HG02943 (cell line): ENCODE results near the gene KATNA1.
"Not testable (repeated sequence)": the region's sequence is repeated elsewhere in the genome, so short reads cannot be mapped to it uniquely, and the experiment has no call there.

ENCODE experiments used
- ATAC-seq: cut with Tn5 transposase; IDR thresholded peaks from one replicate; pipeline ENCODE4 v1.9.1; 2021; ENCODE audit warnings: mild to moderate bottlenecking, low read depth, moderate library complexity; ENCODE audit not compliant: unreplicated experiment

The KATNA1 gene

DNA sequence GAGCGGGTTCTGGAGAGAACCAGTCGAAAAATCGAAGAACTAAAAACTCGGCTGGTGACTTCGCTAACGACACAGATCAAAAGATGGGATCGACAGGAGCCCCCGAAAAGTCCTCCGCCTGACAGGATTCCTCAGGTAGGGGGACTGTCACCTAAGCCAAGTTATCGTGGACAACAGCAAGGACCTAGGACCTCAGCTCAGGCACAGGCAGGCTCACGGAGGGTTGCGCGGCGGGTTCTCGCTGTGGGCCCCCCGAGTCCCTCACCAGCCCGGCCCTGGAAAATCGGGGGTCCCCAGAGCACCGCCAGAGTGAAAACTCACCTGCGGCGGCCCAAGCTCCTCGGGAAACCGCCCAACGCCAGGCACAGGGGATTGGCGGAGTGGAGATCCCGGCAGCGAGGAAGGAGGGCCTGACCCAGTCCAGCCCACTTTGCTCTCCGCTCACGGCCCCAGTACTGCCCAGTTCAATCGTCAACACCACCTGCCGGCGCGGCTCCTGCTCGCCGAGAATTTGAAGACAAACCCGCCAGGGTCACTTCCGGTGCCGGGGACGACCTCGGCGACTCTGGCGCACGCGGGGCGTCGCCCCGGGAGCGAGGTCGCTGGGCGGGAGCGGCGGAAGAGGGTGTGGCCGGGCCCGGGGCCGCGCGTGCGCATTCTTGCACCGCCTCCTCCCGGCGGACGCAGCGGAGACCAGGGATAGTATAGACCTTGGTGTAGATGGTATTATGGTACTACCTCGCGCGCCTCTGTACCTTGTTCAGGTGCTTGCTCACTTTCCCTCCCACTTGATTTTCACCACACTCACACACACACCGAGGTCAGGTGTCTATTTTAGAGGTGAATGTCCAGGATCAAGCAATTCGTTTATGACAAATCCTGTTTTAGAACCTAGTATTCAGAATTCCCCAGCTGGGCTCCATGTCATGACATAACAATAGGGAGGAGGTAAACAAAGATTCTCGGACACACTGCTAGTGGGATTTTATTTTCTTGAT is at the start of gene KATNA1:
Gene KATNA1, minus strand, starts transcription at position 567 of the 998 bp plus-strand sequence. CDS start 10,167 bp downstream, outside the sequence.
- peak; percentile 94 for ATAC-seq

DNA sequence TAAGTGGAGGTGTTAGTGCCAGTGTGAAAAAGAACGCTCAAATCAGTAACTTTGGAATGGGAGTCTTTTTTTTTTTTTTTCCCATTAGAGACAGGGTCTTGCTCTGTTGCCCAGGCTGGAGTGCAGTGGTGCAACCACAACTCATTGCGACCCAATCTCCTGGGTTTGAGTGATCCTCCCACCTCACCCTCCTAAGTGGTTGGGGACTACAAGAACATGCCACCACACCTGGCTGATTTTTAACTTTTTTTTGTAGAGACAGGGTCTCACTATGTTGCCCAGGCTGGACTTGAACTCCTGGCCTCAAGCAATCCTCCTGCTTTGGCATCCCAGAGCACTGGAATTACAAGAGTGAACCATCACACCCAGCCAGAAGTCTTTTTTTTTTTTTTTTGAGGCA is 49.7 kb upstream of the KATNA1 start:
- ATAC-seq = no peak

DNA sequence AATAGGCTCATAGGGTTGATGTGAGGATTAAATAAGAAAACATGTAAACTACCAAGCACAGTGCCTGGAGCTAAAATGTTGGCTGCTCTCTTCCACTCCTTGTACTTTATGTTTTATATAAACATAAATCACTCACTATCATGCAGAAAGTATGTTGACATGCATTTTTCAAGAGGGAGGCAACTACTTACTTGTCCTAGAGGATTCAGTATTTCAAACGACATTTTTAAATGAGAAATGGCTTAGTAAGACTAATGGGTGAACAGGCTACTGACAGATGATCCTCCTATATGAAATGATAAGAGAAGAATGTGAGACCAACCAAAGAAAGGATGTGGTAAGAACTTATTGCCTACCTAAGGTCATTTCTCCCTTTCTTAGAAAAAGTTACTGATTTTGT is 48.4 kb upstream of the KATNA1 start:
- no peak for ATAC-seq

DNA sequence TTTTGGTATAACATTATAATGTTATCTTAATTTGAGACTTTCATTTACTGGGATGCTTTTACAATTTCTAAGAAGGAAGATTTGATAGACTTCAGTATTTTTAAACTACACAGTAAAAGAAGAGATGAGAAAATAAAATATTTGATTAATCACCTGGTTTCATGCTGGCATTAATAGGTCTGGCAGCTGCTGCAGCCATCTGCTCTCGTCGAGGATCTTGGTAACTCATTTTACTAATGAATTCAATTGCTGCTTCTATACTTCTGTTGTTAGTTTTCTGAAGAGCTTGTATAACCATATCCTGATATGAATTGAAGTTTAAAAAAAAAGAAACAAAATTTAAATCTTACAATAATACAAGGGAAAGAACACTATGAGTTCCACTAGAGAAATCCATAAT is 46.4 kb upstream of the KATNA1 start:
- no peak for ATAC-seq

DNA sequence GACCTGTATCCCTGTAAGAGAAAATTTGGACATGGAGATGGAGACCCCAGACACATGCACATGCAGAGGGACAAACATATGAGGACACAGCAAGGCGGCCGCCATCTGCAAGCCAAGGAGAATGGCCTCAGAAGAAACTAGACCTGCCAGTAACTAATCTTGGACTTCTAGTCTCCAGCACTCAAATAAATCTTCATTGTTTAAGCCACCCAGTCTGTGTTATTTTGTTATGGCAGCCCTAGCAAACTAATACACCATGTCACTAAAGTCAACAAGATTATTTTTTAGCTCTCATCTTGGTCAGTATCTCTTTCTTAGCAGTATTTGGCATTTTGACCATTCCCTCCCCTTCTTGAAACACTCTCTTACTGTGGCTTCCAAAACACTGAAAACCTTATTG is 42.7 kb upstream of the KATNA1 start:
- ATAC-seq = no peak

DNA sequence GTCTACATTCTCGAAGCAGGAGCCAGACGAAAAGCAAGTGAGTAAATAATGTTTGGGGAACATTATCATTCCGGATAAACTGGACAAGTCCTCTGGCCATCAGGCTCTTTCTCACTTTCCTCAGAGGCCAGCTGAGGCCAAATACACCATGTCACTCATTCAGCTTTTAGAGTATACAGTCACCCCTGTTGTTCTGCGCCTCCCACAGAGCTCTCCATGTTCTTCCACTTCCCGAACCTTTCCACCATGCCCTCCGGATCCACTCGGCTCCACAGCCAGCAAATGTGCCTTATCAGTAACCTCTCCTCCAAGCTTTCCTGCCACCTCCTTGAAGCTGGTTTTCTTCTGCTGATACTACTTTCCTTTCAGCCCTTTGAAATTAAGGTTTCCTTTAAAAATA is 37.7 kb upstream of the KATNA1 start:
- no peak for ATAC-seq

DNA sequence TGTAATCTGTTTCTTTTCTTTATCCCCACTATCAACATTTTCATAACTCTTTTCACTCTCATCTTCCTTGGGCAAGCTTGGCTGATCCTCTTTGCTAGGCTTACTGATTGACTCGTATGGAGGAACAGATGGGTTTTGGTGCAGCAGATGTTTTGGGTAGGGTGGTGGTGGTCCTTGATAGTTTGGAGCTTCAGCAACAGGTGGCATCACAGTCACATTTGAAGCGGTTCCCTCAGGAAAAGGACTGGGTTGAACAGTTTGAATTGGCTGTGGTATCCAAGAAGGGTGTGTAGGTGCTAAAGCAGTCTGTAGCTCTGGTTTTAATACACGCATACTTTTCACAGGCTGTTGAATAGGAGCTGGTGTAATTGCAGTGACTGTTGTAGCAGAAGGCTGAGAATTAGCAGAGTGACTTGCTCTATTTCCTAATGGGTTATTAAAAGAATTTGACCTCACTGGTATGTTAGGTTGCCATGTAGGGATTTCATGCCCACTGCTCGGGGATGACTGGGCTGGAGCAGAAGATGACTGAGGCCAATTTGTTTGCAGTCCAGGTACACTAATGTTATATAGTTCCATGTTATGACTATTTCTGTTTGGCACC is 34.8 kb upstream of the KATNA1 start:
- no peak for ATAC-seq

DNA sequence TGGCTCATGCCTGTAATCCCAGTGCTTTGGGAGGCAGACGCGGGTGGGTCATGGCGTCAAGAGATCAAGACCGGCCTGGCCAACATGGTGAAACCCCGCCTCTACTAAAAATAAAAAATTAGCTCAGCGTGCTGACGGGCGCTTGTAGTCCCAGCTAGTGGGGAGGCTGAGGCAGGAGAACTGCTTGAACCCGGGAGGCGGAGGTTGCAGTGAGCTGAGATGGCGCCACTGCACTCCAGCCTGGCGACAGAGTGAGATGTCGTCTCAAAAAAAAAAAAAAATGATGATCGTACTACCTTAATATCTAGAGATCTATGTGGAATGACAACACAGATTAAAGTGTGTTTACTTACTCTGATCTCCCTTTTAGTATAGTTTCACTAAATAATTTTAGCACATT is 33.3 kb upstream of the KATNA1 start:
- not testable (repeated sequence) for ATAC-seq

DNA sequence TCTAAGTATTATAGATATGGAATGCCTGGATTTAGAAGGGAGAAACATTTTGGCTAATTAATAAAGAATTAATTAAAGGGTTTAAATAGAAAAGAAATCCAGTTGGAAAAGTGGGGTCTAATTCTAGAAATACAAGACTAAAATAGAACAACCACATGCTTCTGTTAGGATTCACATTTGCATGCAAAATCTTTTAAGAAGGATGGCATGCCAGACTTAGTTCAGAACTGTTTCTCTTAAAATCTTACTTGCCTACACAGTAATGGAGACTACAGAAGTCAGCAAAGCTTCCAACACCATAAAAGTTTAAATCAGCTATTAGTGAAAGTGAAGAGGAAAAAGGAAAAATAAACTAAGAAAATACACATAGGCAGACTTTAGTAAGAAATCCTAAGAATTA is 32.7 kb upstream of the KATNA1 start:
- ATAC-seq = no peak

DNA sequence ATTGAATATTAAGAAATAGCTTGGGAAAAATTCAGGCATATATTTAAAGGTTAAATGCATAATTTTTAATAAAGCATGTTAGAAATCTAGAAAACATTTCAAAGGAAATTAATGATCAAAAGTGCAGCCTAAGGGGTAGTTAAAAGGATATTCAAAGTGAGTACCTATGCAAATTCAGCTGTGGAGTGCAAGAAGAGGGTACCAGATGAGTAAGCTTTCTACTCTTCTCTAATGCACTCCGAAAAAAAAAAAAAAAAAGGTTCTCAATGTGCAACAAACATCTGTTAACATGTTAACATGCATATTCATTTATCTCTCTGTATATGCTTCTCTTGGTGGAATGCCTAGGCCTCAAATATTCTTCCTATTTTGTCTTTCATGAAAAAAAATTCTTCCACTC is 32.0 kb upstream of the KATNA1 start:
- no peak for ATAC-seq

DNA sequence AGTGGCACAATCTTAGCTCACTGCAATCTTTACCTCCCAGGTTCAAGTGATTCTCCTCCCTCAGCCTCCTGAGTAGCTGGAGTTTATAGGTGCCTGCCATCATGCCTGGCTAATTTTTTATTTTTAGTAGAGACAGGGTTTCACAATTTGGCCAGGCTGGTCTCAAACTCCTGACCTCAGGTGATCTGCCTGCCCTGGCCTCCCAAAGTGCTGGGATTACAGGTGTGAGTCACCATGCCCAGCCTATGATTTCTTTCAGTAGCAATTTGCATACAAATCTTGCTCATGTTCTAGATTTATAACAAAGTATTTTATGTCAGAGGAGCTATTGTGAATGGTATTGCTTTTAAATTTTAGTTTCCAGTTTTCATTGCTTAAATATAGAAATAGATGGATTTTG is 23.8 kb upstream of the KATNA1 start:
- not testable (repeated sequence) for ATAC-seq

DNA sequence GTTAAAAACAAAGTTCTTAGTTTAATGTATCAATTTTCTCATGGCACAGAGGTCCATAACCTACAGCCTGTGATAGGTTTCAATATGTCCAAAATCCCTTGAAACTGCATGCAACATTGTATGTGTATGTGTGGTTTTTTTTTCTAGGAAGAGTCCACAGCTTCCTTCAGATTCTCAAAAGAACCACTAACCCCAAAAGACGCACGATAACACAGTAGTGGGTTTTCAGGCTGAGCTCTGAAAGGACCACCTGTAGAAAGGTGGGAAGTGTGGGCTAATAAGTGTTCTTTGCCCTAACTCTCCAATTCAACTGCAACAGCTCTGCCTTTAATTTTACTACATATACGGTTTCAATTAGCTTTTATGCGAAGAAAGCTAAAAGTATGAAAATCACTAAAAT is 11.5 kb upstream of the KATNA1 start:
- no peak for ATAC-seq

DNA sequence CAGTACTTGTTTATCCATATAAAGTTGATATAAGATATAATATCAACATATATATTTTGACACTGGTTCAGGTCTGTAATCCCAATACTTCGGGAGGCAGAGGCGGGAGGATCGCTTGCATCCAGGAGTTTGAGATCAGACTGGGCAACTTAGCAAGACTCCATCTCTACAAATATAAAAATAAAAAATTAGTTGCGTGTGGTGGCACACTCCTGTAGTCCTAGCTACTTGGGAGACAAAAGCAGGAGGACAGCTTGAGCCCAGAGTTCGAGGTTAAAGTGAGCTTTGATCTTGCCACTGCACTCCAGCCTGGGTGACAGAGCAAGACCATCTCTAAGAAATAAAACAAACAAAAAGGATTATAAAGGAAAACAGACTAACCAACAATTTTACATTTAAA is 8.9 kb upstream of the KATNA1 start:
- ATAC-seq = no peak

DNA sequence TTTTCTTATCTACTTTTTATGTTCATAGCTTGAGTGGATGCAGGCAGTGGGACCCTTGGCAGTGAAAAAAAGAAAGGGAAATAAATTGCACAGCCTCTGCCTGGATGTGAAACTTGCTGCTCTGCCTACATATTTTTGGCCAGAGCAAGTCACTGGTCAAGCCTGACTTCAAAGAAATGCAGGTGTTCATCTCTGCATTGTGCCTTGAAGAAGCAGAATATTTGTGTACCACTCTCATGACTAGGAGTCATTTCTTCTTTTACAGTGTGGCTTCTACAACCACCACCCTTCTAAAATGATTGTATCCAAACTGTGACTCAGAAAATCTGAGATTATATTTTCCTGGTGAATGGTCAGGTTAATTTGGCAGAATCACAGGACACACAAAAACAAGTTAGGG is 2.5 kb upstream of the KATNA1 start:
- no peak for ATAC-seq

DNA sequence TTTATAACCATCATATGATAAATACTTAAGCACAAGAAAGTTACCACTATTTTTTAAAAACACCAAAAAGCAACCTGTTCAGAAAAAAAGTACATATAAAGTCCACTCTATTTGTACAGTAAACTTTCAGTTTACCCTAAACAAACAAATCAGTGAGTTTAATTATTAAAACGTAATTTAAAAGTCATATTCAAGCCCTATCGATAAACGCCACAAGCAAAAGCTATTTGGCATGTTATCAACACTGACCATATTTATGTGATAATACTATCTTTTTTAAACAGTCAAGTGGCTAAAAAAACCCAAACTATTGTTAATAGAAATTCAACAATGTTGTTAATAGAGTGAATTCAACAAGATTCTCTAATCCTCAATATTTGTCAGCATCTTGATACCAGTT is 1.9 kb downstream of the KATNA1 start:
- ATAC-seq = no peak

DNA sequence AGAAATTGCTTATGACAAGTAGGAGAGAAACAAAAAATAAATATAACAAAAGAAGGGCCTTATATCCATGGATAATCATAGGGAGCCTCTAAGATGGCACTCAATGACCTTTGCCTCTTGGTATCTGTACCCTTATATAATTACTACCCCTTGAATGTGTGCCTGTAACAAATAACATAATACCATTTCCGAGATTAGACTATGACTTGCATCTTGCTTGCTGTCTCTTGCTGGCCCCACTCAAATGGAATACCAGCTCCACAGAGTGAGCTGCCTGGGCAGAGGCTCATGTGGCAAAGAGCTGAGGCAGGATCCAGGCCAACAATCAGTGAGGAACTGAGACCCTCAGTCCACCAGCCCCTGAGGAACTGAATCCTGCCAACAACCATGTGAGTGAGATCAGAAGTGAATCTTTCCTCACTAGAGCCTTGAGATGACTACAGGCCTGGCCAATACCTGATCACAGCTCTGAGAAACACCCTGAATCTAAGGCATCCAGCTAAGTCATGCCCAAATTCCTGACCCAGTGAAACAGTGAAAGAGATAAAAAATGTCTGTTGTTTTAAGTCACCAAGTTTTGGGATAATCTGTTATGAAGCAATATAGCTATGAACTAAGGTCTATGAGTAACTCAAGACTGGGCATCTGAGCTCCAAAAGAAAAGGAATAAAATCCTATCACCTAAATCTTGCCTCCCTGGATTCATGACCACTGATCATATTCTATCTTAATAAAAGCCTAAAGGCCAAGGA is 5.5 kb downstream of the KATNA1 start:
- no peak for ATAC-seq

DNA sequence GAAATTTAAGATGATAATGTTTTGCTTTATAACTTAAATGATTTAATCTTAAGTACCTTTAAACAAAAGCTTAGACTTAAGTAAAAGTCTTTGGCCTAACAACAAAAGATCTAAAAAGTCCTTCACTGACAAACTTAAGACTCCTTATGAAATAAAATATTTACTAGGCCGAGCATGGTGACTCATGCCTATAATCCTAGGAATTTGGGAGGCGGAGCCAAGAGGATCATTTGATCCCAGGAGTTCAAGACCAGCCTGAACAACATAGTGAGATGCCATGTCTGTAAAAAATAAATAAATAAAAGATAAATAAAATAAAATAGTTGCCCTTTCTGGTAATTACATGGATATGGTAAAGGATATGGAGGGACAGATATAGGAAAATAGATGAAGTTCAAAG is 12.4 kb downstream of the KATNA1 start:
- no peak for ATAC-seq

DNA sequence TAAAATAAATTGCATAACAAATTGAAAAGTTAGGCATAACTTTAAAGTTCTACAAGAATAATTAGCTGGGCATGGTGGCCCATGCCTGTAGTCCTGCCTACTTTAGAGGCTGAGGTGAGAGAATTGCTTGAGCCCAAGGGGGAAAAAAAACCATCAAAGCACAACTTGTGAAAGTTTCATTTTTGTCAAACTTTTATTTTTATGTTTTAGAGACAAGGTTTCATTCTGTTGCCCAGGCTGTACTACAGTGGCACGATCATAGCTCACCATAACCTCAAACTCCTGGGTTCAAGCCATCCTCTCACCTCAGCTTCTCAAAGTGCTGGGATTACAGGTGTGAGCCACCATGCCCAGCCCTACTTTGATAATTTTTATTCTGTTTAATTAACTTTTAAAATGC is 14.2 kb downstream of the KATNA1 start:
- ATAC-seq = no peak

DNA sequence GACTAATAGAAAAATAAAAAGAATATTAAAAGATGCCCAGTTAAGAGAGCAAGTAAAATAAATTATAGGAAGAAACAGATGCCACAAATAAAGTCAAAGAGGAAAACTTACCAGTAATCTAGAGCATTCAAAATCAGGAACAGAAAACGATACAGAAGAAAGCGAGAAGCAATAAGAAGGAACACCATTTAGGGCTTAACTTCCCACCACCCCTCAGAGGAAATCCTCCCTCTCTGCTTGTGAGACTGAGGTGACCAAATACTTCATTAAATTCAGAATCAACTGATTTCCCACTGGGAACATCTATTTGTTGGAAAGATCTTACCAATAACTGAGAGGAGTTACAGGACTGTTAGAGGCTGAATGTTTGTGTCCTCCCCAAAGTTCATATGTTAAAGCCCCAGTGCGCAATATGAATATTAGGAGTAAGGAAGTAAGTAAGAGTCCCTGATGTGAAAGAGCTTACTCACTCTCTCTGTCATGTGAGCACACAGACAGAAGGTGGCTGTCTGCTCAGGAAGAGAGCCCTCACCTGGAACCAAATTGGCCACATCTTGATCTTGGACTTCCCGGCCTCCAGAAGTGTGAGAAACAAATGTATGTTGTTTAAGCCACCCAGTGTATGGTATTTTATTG is 19.5 kb downstream of the KATNA1 start:
- no peak for ATAC-seq

DNA sequence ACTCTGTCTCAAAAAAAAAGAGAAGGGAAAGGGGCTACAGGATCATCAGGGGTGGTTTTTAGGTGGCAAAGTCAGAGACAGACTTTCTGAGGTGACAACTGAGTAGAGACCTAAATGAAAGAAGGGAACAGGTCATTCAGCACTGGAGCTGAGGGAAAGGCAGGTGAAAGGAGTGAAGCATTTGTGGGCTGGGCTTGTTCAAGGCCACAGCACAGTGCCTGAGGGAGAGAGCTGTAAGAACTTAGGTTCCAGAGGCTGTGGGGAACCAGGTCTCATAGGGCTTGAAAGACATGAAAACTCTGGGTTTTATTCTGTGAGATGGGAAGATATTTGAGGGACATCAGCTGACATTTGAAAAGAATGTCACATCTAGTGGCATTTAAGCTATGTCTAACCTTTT is 20.8 kb downstream of the KATNA1 start:
- no peak for ATAC-seq

DNA sequence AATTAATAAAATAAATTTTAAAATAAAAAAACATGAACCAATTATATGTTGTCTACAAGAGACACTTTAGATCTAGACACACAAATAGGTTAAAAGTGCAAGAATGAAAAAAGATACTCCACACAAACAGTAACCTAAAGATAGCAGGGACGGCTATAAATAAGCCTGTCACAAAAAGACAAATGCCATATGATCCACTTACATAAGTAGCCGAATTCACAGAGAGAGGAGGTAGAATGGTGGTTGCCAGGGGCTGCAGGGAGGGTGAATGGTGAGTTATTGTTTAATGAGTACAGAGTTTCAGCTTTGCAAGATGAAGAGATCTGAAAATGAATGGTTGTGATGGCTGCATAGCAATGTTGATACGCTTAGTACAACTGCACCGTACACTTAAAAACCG is 32.7 kb downstream of the KATNA1 start:
- ATAC-seq = no peak
